Measurements from ENCODE around the gene TAC4.

Gene TAC4

DNA sequence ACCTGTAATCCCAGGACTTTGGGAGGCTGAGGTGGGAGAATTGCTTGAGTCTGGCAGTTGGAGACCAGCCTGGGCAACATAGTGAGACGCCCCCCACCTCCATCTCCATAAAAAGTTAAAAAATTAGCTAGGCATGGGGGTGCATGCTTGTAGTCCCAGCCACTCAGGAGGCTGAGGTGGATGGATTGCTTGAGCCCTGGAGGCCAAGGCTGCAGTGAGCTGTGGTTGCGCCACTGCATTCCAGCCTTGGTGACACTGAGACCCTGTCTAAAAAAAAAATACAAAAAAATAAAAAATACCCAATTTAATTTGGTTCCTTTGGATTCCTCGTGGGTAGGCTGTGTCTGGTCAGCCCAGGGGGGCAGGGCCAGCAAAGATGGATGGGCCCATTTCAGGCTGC, 26.1 kb upstream of the TAC4 start:
- Histone ChIP-seq H3K27ac (replicated peaks) (no peak overlapping the region), H3K27me3 (ENCODE audit: insufficient read depth, poor library complexity, severe bottlenecking) (peaks cover 9% of the 10 kb centered on the region), H3K4me3 (replicated peaks; ENCODE audit: insufficient read depth, low read length) (no peak overlapping the region)
- no peak for DNase-seq (ENCODE audit: low read depth in 1 of 2, low spot score in 1 of 2)
- TF ChIP-seq, protein P1, sequence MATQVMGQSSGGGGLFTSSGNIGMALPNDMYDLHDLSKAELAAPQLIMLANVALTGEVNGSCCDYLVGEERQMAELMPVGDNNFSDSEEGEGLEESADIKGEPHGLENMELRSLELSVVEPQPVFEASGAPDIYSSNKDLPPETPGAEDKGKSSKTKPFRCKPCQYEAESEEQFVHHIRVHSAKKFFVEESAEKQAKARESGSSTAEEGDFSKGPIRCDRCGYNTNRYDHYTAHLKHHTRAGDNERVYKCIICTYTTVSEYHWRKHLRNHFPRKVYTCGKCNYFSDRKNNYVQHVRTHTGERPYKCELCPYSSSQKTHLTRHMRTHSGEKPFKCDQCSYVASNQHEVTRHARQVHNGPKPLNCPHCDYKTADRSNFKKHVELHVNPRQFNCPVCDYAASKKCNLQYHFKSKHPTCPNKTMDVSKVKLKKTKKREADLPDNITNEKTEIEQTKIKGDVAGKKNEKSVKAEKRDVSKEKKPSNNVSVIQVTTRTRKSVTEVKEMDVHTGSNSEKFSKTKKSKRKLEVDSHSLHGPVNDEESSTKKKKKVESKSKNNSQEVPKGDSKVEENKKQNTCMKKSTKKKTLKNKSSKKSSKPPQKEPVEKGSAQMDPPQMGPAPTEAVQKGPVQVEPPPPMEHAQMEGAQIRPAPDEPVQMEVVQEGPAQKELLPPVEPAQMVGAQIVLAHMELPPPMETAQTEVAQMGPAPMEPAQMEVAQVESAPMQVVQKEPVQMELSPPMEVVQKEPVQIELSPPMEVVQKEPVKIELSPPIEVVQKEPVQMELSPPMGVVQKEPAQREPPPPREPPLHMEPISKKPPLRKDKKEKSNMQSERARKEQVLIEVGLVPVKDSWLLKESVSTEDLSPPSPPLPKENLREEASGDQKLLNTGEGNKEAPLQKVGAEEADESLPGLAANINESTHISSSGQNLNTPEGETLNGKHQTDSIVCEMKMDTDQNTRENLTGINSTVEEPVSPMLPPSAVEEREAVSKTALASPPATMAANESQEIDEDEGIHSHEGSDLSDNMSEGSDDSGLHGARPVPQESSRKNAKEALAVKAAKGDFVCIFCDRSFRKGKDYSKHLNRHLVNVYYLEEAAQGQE (IDR thresholded peaks at IDR 0.05; ENCODE audit: insufficient replicate concordance, low read depth) = no peak
- TF ChIP-seq, protein P2, sequence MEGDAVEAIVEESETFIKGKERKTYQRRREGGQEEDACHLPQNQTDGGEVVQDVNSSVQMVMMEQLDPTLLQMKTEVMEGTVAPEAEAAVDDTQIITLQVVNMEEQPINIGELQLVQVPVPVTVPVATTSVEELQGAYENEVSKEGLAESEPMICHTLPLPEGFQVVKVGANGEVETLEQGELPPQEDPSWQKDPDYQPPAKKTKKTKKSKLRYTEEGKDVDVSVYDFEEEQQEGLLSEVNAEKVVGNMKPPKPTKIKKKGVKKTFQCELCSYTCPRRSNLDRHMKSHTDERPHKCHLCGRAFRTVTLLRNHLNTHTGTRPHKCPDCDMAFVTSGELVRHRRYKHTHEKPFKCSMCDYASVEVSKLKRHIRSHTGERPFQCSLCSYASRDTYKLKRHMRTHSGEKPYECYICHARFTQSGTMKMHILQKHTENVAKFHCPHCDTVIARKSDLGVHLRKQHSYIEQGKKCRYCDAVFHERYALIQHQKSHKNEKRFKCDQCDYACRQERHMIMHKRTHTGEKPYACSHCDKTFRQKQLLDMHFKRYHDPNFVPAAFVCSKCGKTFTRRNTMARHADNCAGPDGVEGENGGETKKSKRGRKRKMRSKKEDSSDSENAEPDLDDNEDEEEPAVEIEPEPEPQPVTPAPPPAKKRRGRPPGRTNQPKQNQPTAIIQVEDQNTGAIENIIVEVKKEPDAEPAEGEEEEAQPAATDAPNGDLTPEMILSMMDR (IDR thresholded peaks at IDR 0.05; ENCODE audit: insufficient read depth, low read length) = no peak
- TF ChIP-seq SPI1 (IDR thresholded peaks at IDR 0.05; ENCODE audit: borderline replicate concordance, low read depth) = no peak
- TF ChIP-seq POLR2AphosphoS5 (IDR thresholded peaks at IDR 0.05; ENCODE audit: low read depth) = no peak
- TF ChIP-seq GABPA (IDR thresholded peaks at IDR 0.05; ENCODE audit: low read depth) = no peak

DNA sequence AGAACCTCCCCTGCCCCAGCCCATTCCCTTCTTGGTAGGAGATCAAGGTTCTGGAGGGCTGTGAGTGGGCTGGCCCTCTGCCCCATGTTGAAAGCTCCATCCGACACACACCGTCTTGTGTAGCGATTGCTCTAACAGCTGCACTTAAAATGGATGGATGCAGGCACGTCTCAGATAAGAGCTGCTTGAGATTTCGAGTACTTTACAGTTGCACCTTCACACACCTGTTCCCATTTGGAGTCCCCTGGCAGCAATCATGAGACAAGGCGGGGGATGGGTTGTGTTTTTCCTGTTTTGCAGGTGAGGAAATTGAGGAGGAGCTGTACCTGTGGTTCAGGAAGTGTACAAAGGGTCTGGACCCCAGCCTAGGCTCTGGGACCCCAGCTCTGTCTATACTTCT, 25.6 kb upstream of the TAC4 start:
- TF ChIP-seq POLR2AphosphoS5 (IDR thresholded peaks at IDR 0.05; ENCODE audit: low read depth) (no peak), GABPA (IDR thresholded peaks at IDR 0.05; ENCODE audit: low read depth) (no peak), SPI1 (IDR thresholded peaks at IDR 0.05; ENCODE audit: borderline replicate concordance, low read depth) (no peak)
- TF ChIP-seq, protein P2 (IDR thresholded peaks at IDR 0.05; ENCODE audit: insufficient read depth, low read length) = no peak
- TF ChIP-seq, protein P1 (IDR thresholded peaks at IDR 0.05; ENCODE audit: insufficient replicate concordance, low read depth) = no peak
- H3K27ac ChIP-seq (replicated peaks) = no peak overlapping the region

DNA sequence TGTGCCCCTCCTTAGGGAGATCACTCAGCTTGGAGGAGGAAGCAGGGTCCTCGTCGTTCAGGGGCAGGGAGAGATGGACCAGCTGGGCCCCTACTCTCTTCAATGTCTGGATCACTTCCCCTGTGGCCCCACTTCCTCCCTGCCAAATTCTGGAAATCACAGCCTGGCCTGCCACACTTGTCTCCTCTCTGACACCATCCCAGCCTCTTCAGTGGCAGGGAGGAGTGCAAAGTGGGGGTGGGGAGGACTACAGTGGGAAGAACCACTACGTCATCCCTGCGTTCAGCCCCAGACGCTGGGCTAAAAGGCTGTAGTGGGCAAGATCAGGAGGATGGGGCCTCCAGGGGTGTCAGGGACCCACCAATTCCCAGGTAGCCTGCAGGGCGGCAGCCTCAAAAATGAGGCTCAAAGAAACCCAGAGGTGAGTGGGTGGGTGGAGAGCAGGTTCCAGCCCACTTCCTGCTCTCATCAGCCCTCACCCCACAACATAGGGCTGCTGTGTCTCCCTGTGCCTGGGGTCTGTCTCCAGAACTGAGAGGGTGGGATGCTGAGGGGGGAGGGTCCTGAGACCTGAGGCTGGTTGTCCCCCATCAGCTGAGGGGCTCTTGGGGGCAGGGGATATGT, 25.0 kb upstream of the TAC4 start:
- TF ChIP-seq GABPA (IDR thresholded peaks at IDR 0.05; ENCODE audit: low read depth) (no peak), SPI1 (IDR thresholded peaks at IDR 0.05; ENCODE audit: borderline replicate concordance, low read depth) (peak; percentile 22; the same call in 1 of the 2 replicates)

More for the DNA sequence above, 25.6 kb upstream of the TAC4 start:
- H3K4me3 ChIP-seq (replicated peaks; ENCODE audit: insufficient read depth, low read length) = no peak overlapping the region
- DNase-seq (ENCODE audit: low read depth in 1 of 2, low spot score in 1 of 2) = no peak
- peaks cover 8% of the 10 kb centered on the region for H3K27me3 ChIP-seq (ENCODE audit: insufficient read depth, poor library complexity, severe bottlenecking)

DNA sequence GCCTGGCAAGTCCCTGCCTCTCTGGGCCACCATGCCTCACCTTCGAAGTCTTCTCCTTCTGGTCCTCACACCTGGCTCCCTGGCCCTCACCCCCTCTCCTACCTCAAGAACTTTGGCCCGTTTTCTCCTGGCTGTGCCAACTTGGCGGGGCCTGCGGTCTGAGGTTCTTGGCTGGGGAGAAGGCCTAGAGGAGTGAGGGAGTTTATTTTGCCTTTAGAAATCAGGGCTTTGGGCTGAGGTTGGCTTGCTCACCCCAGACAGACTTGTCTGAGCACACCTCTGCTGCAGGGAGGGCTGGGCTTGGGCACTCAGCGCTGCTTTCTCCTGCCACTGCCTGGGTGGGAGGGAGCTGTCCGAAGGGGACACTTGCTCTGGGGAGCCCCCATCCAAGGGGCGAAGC, 23.3 kb upstream of the TAC4 start:
- TF ChIP-seq, protein P2 (IDR thresholded peaks at IDR 0.05; ENCODE audit: insufficient read depth, low read length) = no peak
- no peak for TF ChIP-seq SPI1 (IDR thresholded peaks at IDR 0.05; ENCODE audit: borderline replicate concordance, low read depth)
- TF ChIP-seq GABPA (IDR thresholded peaks at IDR 0.05; ENCODE audit: low read depth) = no peak
- TF ChIP-seq, protein P1 (IDR thresholded peaks at IDR 0.05; ENCODE audit: insufficient replicate concordance, low read depth) = no peak
- no peak for TF ChIP-seq POLR2AphosphoS5 (IDR thresholded peaks at IDR 0.05; ENCODE audit: low read depth)

More for the DNA sequence above, 25.0 kb upstream of the TAC4 start:
- peaks cover 6% of the 10 kb centered on the region for H3K27me3 ChIP-seq (ENCODE audit: insufficient read depth, poor library complexity, severe bottlenecking)
- no peak overlapping the region for H3K4me3 ChIP-seq (replicated peaks; ENCODE audit: insufficient read depth, low read length)
- no peak for DNase-seq (ENCODE audit: low read depth in 1 of 2, low spot score in 1 of 2)
- H3K27ac ChIP-seq (replicated peaks) = no peak overlapping the region

More for the DNA sequence above, 23.3 kb upstream of the TAC4 start:
- no peak overlapping the region for H3K27ac ChIP-seq (replicated peaks)
- H3K27me3 ChIP-seq (ENCODE audit: insufficient read depth, poor library complexity, severe bottlenecking) = peaks cover 3% of the 10 kb centered on the region
- H3K4me3 ChIP-seq (replicated peaks; ENCODE audit: insufficient read depth, low read length) = no peak overlapping the region
- no peak for DNase-seq (ENCODE audit: low read depth in 1 of 2, low spot score in 1 of 2)

All from HL-60 (cell line).